CD4-positive, alpha-beta T cell (primary cell): ENCODE results near the gene CPNE4. TPM values are rescaled to one million over a fixed set of nuclear protein-coding genes. Genes with fewer than 3 reads are reported as not detected.

Source experiments
- microRNA-seq: library from miRNA; unstranded; fragments of <30 nt; microRNA quantifications from one replicate; pipeline ENCODE4 v1.2.0, GENCODE V29; 2021; ENCODE audit warnings: borderline microRNAs expressed, borderline replicate concordance
- total RNA-seq, 174 experiments: library from RNA in 2 of 174; stranded (reverse) in 2 of 174; gene quantifications; one replicate each; pipeline ENCODE4 v1.2.3 and lab custom pipeline; 2021 to 2026

CPNE4 gene
- total RNA-seq, 2 experiments from 2014 or later = not detected

Small RNAs within 50 kb of the gene (microRNA-seq; reads per million reads assigned to microRNA genes)
- gene MIR5704 = not detected
